Measurements from ENCODE around the gene DOCK9. TPM values are rescaled to one million over a fixed set of nuclear protein-coding genes. Genes with fewer than 3 reads are reported as not detected.
A peak's percentile ranks its signal among the peaks of the same experiment; 100 is the strongest.

DOCK9 gene
- total and polyA plus RNA-seq, 9 of the 15 experiments (the other 6 are each of a cell fraction or from before 2014, with no cell fraction given) = 3.5 to 25.3 (median 16.7) TPM

- Histone ChIP-seq H3K4me3 (no peak overlapping the region), H4K20me1 (replicated peaks; ENCODE audit: control insufficient read depth, insufficient read depth, low read length) (no peaks in the 10 kb centered on the region), H3K9ac (ENCODE audit: insufficient read depth in 1 of 2, low read depth in 2 of 2, low read length in 2 of 2) (no peak overlapping the region), H3K4me2 (ENCODE audit: insufficient read depth, low read length) (no peak overlapping the region), H3K9me3 (replicated peaks; ENCODE audit: control insufficient read depth, insufficient read depth, low read depth, low read length) (no peaks in the 10 kb centered on the region), H3K79me2 (ENCODE audit: control insufficient read depth, insufficient read depth, low read length) (no peaks in the 10 kb centered on the region), H3K4me1 (replicated peaks in 1 of 2; ENCODE audit: control insufficient read depth in 2 of 2, insufficient read depth in 2 of 2, low read length in 2 of 2) (peaks cover 4 to 14% of the 10 kb centered on the region in 2 experiments; a peak in 4 of 5 replicates), H3K36me3 (ENCODE audit: control insufficient read depth, insufficient read depth, low read length) (peaks cover 39% of the 10 kb centered on the region; the same call in 2 of the 3 replicates), H2AFZ (ENCODE audit: low read depth, low read length) (peak overlapping the region; percentile 62), H3K9me1 (ENCODE audit: control insufficient read depth, insufficient read depth, low read length) (no peaks in the 10 kb centered on the region), H3K27ac (ENCODE audit: extremely low read depth, low read depth, low read length) (0 out of 3 replicates have a peak overlapping the region, but pooled peaks have one; percentile 35), H3K27me3 (ENCODE audit: control insufficient read depth in 2 of 2, insufficient read depth in 2 of 2, low read length in 2 of 2) (no peaks in the 10 kb centered on the region)
- in situ Hi-C loops (cut with MboI) = no loop called here
- ATAC-seq = no peak
- FAIRE-seq = no peak
- 76% methylated on average over 5 of the region's 5 CpGs for WGBS (ENCODE audit: insufficient coverage, low coverage, missing lambda C conversion rate)
- intact Hi-C loops (cut with micrococcal nuclease) = no loop called here
- BruUV-seq (replicated peaks) = no TSS peak
- TF ChIP-seq GABPB1 (CRISPR knock-in tag; IDR thresholded peaks at IDR 0.05) = 0 out of 2 replicates have a peak, but pooled peaks have one; percentile 9
- no peak for TF ChIP-seq MTA3 (IDR thresholded peaks at IDR 0.05; ENCODE audit: borderline replicate concordance)
- POLR2A ChIA-PET = no interaction called here
- DNase-seq (ENCODE audit: extremely low read depth in 1 of 4, low spot score in 3 of 4) = no peak
- CTCF ChIA-PET (ENCODE audit: low intra/inter-chr PET ratio) = no interaction called here
Measured at GRCh38 chr13:98796191-98796590, 181.7 kb downstream of the DOCK9 start.

GRCh38 chr13:98795220-98795619, 182.6 kb downstream of the DOCK9 start:
- FAIRE-seq = no peak
- Histone ChIP-seq H3K36me3 (ENCODE audit: control insufficient read depth, insufficient read depth, low read length) (peaks cover 39% of the 10 kb centered on the region; the same call in 2 of the 3 replicates), H3K4me3 (no peak overlapping the region), H3K4me1 (replicated peaks in 1 of 2; ENCODE audit: control insufficient read depth in 2 of 2, insufficient read depth in 2 of 2, low read length in 2 of 2) (peaks cover 4 to 14% of the 10 kb centered on the region in 2 experiments; a peak in 4 of 5 replicates), H3K9ac (ENCODE audit: insufficient read depth in 1 of 2, low read depth in 2 of 2, low read length in 2 of 2) (no peak overlapping the region), H2AFZ (ENCODE audit: low read depth, low read length) (no peak overlapping the region), H3K27ac (ENCODE audit: extremely low read depth, low read depth, low read length) (no peak overlapping the region), H3K9me1 (ENCODE audit: control insufficient read depth, insufficient read depth, low read length) (no peaks in the 10 kb centered on the region), H3K79me2 (ENCODE audit: control insufficient read depth, insufficient read depth, low read length) (no peaks in the 10 kb centered on the region), H3K9me3 (replicated peaks; ENCODE audit: control insufficient read depth, insufficient read depth, low read depth, low read length) (no peaks in the 10 kb centered on the region), H3K27me3 (ENCODE audit: control insufficient read depth in 2 of 2, insufficient read depth in 2 of 2, low read length in 2 of 2) (no peaks in the 10 kb centered on the region), H3K4me2 (ENCODE audit: insufficient read depth, low read length) (no peak overlapping the region), H4K20me1 (replicated peaks; ENCODE audit: control insufficient read depth, insufficient read depth, low read length) (no peaks in the 10 kb centered on the region)
- WGBS (ENCODE audit: insufficient coverage, low coverage, missing lambda C conversion rate) = 98% methylated on average over 6 of the region's 6 CpGs
- ChIA-PET POLR2A (no interaction called here), CTCF (ENCODE audit: low intra/inter-chr PET ratio) (no interaction called here)
- no peak for DNase-seq (ENCODE audit: extremely low read depth in 1 of 4, low spot score in 3 of 4)
- intact Hi-C loops (cut with micrococcal nuclease) (no loop called here), in situ Hi-C loops (cut with MboI) (no loop called here)
- ATAC-seq = no peak
- BruUV-seq (replicated peaks) = no TSS peak
- no peak for TF ChIP-seq PRMT5 (CRISPR knock-in tag; IDR thresholded peaks at IDR 0.05)
- TF ChIP-seq TBP (optimal IDR thresholded peaks at IDR 0.05; ENCODE audit: low read depth, low read length) = no peak
- no peak for TF ChIP-seq ZFP30 (CRISPR knock-in tag; IDR thresholded peaks at IDR 0.05; ENCODE audit: borderline replicate concordance)
- TF ChIP-seq TAF1 (IDR thresholded peaks at IDR 0.05; ENCODE audit: control insufficient read depth, extremely low read depth, insufficient read depth, low read length, severe bottlenecking) = no peak
- no peak for TF ChIP-seq CHCHD3 (CRISPR knock-in tag; IDR thresholded peaks at IDR 0.05)
- TF ChIP-seq ZNF655 (CRISPR knock-in tag; IDR thresholded peaks at IDR 0.05) = no peak
- TF ChIP-seq BCOR (IDR thresholded peaks at IDR 0.05) = no peak
- no peak for TF ChIP-seq ZNF778 (CRISPR knock-in tag; IDR thresholded peaks at IDR 0.05)
- no peak for TF ChIP-seq HDAC3 (IDR thresholded peaks at IDR 0.05; ENCODE audit: borderline replicate concordance, partially characterized antibody)
- TF ChIP-seq MTA1 (IDR thresholded peaks at IDR 0.05; ENCODE audit: borderline replicate concordance) = no peak
- TF ChIP-seq, protein P1, sequence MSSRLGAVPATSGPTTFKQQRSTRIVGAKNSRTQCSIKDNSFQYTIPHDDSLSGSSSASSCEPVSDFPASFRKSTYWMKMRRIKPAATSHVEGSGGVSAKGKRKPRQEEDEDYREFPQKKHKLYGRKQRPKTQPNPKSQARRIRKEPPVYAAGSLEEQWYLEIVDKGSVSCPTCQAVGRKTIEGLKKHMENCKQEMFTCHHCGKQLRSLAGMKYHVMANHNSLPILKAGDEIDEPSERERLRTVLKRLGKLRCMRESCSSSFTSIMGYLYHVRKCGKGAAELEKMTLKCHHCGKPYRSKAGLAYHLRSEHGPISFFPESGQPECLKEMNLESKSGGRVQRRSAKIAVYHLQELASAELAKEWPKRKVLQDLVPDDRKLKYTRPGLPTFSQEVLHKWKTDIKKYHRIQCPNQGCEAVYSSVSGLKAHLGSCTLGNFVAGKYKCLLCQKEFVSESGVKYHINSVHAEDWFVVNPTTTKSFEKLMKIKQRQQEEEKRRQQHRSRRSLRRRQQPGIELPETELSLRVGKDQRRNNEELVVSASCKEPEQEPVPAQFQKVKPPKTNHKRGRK (tag; IDR thresholded peaks at IDR 0.05) = no peak

Data from K562 (cell line).